Renal pelvis (tissue), 4 donors: Measurements from ENCODE around the gene MAD1L1. TPM values are rescaled to one million over a fixed set of nuclear protein-coding genes. Genes with fewer than 3 reads are reported as not detected.
"Not testable (repeated sequence)": the region's sequence is repeated elsewhere in the genome, so short reads cannot be mapped to it uniquely, and the experiment has no call there.

Experiments
- DNase-seq: peaks from one replicate; pipeline ENCODE4 v3.0.0-alpha.2; 2013
- polyA plus RNA-seq, 3 donors: library from polyadenylated mRNA; unstranded; fragments of 120-200 nt; gene quantifications; one replicate each; pipeline ENCODE4 v1.2.1, GENCODE V29; 2013; ENCODE audit not compliant: insufficient read length in 3 of 3

Gene MAD1L1
- polyA plus RNA-seq, 3 donors = 27.0 to 27.6 (median 27.3) TPM

GRCh38 chr7:1867370-1868260, 365.1 kb downstream of the MAD1L1 start:
- no peak for DNase-seq

- no peak for DNase-seq
These were observed 366.1 kb downstream of the MAD1L1 start for GRCh38 chr7:1866601-1867000.

GRCh38 chr7:1865571-1866255, 367.0 kb downstream of the MAD1L1 start:
- DNase-seq = peak; percentile 62

DNA sequence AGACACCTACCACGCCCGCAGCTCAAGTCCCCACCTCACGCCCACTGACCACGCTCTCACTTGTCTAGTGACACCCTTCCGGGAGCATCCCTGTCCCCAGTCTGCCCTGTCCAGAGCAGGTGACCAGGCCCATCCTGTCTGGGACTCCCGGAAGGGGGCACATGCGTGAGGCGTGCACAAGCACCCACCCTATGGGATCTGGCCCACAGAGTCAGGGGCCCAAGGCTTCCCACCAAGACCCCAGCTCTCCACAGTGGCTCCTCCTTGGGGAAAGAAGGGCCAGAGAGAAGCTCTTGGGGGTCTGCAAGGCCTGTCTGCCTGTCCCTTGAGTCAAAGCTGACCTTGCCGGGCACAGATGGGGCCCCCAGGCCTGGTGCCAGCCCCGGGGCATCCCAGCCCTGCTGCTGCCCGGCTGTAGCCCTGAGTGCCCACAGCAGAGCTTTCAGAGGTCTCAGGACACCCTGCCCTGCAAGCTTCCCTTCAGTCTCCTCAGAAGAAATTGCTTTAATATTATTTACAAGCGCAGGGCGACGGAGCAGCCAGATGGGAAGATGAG, 367.7 kb downstream of the MAD1L1 start:
- DNase-seq = no peak

DNA sequence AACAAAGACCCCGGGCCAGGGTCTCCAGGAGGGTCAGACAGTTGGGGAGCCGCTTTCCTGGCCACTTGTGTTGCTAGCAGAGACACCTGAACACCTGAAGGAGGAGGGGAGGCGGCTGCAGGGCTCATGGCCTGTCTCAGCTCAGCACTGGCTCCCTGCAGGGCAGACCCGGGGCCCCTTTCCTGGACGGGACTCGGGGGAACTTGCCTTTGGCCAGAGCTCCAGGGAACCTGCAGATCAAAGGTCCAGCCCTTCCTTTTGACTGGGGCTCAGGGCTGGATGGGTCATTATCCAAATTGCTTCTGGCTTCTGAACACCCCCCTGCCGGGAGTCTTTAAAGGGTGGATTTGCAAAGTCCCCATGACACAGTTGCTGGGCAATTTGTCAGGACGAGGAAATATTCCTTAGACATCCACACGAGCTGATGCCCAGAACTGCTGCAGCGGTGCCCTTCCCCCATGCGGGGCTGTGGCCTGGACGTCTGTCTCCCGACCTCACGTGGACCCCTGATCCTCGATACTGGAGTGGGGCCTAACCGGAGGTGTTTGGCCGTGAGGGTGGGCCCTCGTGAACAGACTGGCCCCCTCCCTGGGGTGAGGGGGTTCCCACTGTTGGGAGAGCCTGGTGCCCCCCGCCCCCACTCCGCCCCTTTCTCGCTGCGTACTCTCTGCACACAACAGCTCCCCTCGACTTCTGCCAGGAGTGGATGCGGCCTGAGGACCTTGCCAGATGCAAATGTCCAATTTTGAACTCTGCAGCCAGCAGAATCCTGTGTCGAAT, 368.4 kb downstream of the MAD1L1 start:
- DNase-seq = no peak

- DNase-seq = no peak
These were observed 369.4 kb downstream of the MAD1L1 start for GRCh38 chr7:1863091-1863900.

DNA sequence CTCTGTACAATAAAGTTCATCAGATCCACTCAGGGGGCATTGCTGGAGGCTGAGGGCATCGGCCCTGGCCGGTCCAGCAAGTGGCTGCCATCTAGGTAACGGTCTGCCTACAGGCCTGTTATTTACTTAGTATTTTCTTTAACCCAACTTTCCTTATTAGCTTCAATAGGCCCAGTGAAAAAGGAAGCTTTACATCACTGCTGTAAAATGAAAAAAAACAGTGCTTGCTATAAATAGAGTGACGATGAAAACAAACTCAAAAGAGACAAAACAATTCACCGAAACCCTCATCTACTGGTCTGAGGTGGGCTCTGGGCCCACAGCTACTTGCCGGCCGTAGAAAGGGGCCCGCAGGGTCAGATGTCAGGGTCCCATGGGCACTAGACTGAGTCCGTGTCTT, 370.2 kb downstream of the MAD1L1 start:
- no peak for DNase-seq

- DNase-seq = no peak
These were observed 370.8 kb downstream of the MAD1L1 start for GRCh38 chr7:1861799-1862458.

GRCh38 chr7:1860881-1861798, 371.6 kb downstream of the MAD1L1 start:
- DNase-seq = not testable (repeated sequence)

DNA sequence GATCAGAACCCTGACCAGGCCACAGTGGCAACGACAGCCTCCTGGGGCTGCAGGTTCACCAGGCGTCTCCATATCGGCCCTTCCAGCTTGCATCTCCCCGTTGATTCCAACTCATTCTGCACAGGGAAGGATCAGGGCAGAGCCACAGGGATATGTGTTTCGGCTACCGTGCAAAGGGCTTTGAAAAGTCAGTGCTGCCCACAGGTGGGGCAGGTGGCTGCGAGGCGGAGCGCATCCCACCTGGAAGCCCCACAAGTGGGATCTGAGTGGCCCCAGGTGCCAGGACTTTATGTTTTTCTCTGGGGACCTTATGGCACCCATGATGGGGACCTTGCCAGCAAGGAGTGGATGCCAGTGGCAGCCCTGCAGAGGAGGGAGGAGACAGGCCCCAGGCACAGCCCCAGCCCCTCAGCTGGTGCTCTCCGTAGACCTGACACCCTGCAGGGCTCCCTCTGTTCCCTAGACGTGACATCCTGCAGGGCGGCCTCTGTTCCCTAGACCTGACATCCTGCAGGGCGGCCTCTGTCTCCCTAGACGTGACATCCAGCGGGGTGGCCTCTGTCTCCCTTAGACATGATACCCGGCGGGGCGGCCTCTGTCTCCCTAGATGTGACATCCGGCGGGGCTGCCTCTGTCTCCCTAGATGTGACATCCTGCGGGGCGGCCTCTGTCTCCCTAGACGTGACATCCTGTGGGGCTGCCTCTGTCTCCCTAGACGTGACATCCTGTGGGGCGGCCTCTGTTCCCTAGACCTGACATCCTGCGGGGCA, 373.3 kb downstream of the MAD1L1 start:
- no peak for DNase-seq

DNA sequence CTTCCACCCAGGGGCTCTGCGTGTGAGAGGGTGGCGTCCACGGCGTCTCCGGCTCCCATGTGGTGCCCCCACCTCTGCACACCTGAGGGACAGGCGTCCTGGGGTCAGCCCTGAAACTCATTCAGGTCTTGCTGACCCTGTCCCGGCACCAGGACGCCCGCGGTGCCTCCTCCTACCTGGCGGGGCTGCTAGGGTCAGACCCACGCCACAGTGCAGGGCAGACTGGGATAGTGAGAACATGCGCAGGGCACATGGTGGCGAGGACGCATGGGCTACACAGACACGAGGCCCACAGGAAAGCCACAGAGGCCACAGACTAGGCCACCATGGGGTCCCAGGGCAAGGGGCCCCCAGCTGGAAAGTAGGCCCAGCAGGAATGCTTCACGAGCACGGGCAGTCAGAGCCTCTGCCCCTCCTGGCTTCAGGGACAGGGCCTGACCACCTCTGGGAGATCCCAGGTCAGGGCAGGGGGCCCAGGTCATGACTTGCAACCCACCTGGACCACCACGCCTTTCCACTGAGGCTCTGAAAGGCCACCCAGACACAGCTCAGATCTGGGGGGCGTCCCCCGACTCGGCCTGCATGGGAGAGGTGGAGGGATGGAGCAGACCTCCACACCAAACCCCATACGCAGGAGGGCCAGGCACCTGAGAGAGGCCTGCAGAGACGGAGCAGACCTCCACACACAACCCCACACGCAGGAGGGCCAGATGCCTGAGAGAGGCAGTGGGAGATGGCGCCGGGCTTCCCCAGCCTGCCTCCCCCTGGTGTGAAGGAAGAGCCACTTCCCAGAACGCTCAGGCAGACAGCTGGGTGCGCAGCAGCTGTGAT, 374.1 kb downstream of the MAD1L1 start:
- DNase-seq = no peak

- DNase-seq = no peak
These were observed 375.0 kb downstream of the MAD1L1 start for GRCh38 chr7:1857487-1858421.

DNA sequence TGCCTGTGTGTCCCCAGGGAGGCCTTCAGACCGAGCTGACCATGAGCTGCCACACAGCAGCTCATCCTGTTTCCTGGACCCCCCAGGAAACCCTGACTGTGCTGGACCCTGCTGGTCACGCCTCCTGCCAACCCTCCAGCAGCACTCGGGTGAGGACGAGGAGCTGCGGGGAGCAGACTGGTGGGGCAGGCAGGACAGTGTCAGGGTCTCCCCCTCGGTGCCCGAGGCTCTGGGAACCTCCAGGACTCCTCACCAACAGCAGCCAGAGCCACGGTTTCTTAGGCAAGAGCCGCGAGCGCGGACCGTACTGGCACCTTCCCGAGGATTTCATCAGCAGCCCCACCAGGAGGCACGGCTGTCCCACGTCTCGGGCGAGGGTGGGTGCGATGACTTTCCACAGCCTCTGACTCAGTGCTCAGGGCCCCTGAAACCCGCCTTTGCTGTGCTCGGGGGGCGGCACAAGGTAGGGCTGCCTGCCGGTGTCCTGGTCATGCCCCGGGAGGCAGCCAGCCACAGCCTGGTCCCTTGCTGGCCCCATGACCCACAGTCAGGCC, 375.8 kb downstream of the MAD1L1 start:
- no peak for DNase-seq

- no peak for DNase-seq
These were observed 376.4 kb downstream of the MAD1L1 start for GRCh38 chr7:1856161-1856887.

DNA sequence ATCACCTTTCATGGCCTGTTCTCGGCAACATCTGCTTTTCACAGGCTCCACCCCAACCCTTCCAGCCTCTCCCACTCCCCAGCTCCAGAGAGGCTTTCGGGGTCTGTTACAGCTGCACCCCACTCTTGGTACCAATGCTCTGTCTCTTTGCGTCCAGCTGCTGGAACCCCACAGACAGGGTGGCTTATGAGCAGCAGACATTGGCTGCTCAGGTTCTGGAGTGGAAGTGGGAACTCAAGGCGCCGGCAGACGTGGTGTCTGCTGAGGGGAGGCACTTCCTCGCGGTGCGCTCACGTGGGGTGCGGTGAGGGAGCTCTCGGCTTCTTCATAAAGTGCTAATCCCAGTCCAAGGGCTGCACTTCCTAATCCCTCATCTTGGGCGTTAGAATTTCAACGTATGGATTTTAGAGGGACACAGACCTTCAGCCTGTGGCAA, 377.0 kb downstream of the MAD1L1 start:
- DNase-seq = no peak
